Measurements from ENCODE around the gene SPEM3. TPM values are rescaled to one million over a fixed set of nuclear protein-coding genes. Genes with fewer than 3 reads are reported as not detected.

The SPEM3 gene
- total and polyA plus RNA-seq, 10 of the 15 experiments (the other 5 are each of a cell fraction or from before 2014, with no cell fraction given) = not detected

- RAD21 ChIA-PET (ENCODE audit: unreplicated experiment) = no interaction called here
Measured at GRCh38 chr17:7432296-7432695, 3.6 kb downstream of the SPEM3 start.

More at GRCh38 chr17:7432296-7432695, 3.6 kb downstream of the SPEM3 start:
- Histone ChIP-seq H3K4me1 (ENCODE audit: control insufficient read depth, insufficient read depth, low read length) (peaks cover 8% of the 10 kb centered on the region), H3K4me3 (no peak overlapping the region), H3K9me3 (replicated peaks; ENCODE audit: control insufficient read depth, insufficient read depth, low read length) (no peaks in the 10 kb centered on the region), H3K27ac (ENCODE audit: control insufficient read depth, insufficient read depth) (no peak overlapping the region), H4K20me1 (ENCODE audit: control insufficient read depth, insufficient read depth) (no peaks in the 10 kb centered on the region), H3K9ac (ENCODE audit: control insufficient read depth, insufficient read depth, low read length) (no peak overlapping the region), H3K4me2 (ENCODE audit: control insufficient read depth, insufficient read depth) (no peak overlapping the region), H2AFZ (ENCODE audit: control insufficient read depth, low read depth, low read length) (no peak overlapping the region), H3K36me3 (ENCODE audit: control insufficient read depth in 2 of 2, insufficient read depth in 2 of 2, low read length in 1 of 2) (no peaks in the 10 kb centered on the region), H3K27me3 (replicated peaks in 1 of 2; ENCODE audit: control insufficient read depth in 2 of 2, insufficient read depth in 2 of 2, low read length in 1 of 2) (no peaks in the 10 kb centered on the region), H3K79me2 (ENCODE audit: control insufficient read depth, insufficient read depth, low read length) (peaks cover 6% of the 10 kb centered on the region)
- POLR2A ChIA-PET = interaction anchor here (0.6 kb wide), 2 partner anchors 13 to 127 kb away, joined by 3 to 5 read pairs; no protein-coding TSS in a partner anchor
- intact Hi-C loops (cut with micrococcal nuclease; ENCODE audit: unreplicated experiment) (loop anchor here (10.0 kb wide), 1 partner anchor 387 kb away; the partner anchor contains the start of gene SLC16A11), in situ Hi-C loops (cut with MboI) (no loop called here)
- 72% methylated on average over 11 of the region's 11 CpGs for WGBS (ENCODE audit: insufficient coverage, insufficient replicate concordance, low lambda C conversion rate, missing lambda C conversion rate)
- FAIRE-seq (no peak), DNase-seq (ENCODE audit: low read depth, low spot score) (no peak), ATAC-seq (no peak)
- CTCF ChIA-PET = interaction anchor here (0.6 kb wide), 1 partner anchor 128 kb away, joined by 3 read pairs; no protein-coding TSS in a partner anchor
- TF ChIP-seq NFYA (IDR thresholded peaks at IDR 0.05; ENCODE audit: borderline replicate concordance, low read depth, low read length) = no peak
- TF ChIP-seq TAF1 (IDR thresholded peaks at IDR 0.05; ENCODE audit: borderline replicate concordance, low read depth, low read length) = no peak
- no peak for TF ChIP-seq MTA3 (IDR thresholded peaks at IDR 0.05; ENCODE audit: borderline replicate concordance, low read length)
- no peak for TF ChIP-seq NR2C1 (IDR thresholded peaks at IDR 0.05)
- TF ChIP-seq TBL1XR1 (IDR thresholded peaks at IDR 0.05; ENCODE audit: low read depth, low read length) = no peak
- TF ChIP-seq EGR1 (IDR thresholded peaks at IDR 0.05; ENCODE audit: borderline replicate concordance in 1 of 2, low read depth in 2 of 2, low read length in 2 of 2) = no peak
- no peak for TF ChIP-seq SUPT20H (IDR thresholded peaks at IDR 0.05; ENCODE audit: borderline replicate concordance, control insufficient read depth, low read depth, low read length)
- no peak for TF ChIP-seq CHD4 (IDR thresholded peaks at IDR 0.05)
- no peak for TF ChIP-seq CUX1 (IDR thresholded peaks at IDR 0.05; ENCODE audit: insufficient replicate concordance, low read depth, low read length)
- no peak for TF ChIP-seq HDAC2 (IDR thresholded peaks at IDR 0.05)
- TF ChIP-seq HDGF (IDR thresholded peaks at IDR 0.05) = no peak
- SMC1A ChIA-PET (ENCODE audit: uncharacterized antibody, unreplicated experiment) = interaction anchor here (1.6 kb wide), 1 partner anchor 128 kb away, joined by 4 read pairs; no protein-coding TSS in a partner anchor
- BruUV-seq (replicated peaks) = no TSS peak

Data from GM12878 (cell line).